ENCODE data around the gene KPNA1. TPM values are rescaled to one million over a fixed set of nuclear protein-coding genes. Genes with fewer than 3 reads are reported as not detected.

Gene KPNA1
- total RNA-seq, 1 experiment from 2014 or later, result 58.8 TPM

DNA sequence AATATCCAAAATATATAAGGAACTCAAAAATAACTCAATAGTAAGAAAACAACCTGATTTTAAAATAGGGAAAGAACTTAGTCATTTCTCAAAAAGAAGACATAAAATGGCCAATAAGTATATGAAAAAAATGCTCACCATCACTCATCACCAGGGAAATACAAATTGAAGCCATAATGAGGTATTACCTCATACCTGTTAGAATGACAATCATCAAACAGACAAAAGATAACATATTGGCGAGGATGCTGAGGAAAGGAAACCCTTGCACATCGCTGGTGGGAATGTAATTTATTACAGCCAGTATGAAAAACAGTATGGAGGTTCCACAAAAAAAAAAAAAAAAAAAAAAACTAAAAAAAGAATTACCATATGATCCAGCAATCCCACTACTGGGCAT is 38.2 kb downstream of the KPNA1 start (continued):
- TF ChIP-seq ERG (CRISPR knock-in tag; IDR thresholded peaks at IDR 0.05), result no peak
- no peak for TF ChIP-seq ATF3 (CRISPR knock-in tag; conservative IDR thresholded peaks at IDR 0.05)

- POLR2A ChIA-PET, result no interaction called here
Observed at GRCh38 chr3:122475316-122475715, 39.4 kb downstream of the KPNA1 start.

More at GRCh38 chr3:122475316-122475715, 39.4 kb downstream of the KPNA1 start:
- Mint-ChIP-seq H3K36me3 (no peaks in the 10 kb centered on the region), H3K9me3 (no peaks in the 10 kb centered on the region), H3K27me3 (ENCODE audit: low read depth) (no peaks in the 10 kb centered on the region), H3K27ac (no peak overlapping the region), H3K4me1 (peaks cover 57% of the 10 kb centered on the region), H3K4me3 (no peak overlapping the region)
- ATAC-seq (no peak), DNase-seq (ENCODE audit: low spot score) (no peak)
- TF ChIP-seq, protein P1, sequence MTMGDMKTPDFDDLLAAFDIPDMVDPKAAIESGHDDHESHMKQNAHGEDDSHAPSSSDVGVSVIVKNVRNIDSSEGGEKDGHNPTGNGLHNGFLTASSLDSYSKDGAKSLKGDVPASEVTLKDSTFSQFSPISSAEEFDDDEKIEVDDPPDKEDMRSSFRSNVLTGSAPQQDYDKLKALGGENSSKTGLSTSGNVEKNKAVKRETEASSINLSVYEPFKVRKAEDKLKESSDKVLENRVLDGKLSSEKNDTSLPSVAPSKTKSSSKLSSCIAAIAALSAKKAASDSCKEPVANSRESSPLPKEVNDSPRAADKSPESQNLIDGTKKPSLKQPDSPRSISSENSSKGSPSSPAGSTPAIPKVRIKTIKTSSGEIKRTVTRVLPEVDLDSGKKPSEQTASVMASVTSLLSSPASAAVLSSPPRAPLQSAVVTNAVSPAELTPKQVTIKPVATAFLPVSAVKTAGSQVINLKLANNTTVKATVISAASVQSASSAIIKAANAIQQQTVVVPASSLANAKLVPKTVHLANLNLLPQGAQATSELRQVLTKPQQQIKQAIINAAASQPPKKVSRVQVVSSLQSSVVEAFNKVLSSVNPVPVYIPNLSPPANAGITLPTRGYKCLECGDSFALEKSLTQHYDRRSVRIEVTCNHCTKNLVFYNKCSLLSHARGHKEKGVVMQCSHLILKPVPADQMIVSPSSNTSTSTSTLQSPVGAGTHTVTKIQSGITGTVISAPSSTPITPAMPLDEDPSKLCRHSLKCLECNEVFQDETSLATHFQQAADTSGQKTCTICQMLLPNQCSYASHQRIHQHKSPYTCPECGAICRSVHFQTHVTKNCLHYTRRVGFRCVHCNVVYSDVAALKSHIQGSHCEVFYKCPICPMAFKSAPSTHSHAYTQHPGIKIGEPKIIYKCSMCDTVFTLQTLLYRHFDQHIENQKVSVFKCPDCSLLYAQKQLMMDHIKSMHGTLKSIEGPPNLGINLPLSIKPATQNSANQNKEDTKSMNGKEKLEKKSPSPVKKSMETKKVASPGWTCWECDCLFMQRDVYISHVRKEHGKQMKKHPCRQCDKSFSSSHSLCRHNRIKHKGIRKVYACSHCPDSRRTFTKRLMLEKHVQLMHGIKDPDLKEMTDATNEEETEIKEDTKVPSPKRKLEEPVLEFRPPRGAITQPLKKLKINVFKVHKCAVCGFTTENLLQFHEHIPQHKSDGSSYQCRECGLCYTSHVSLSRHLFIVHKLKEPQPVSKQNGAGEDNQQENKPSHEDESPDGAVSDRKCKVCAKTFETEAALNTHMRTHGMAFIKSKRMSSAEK (CRISPR knock-in tag; IDR thresholded peaks at IDR 0.05; ENCODE audit: borderline replicate concordance), result no peak
- TF ChIP-seq KAT7 (CRISPR knock-in tag; IDR thresholded peaks at IDR 0.05; ENCODE audit: borderline replicate concordance), result no peak
- no peak for TF ChIP-seq GABPB1 (CRISPR knock-in tag; IDR thresholded peaks at IDR 0.05)
- TF ChIP-seq USF2 (CRISPR knock-in tag; IDR thresholded peaks at IDR 0.05), result no peak
- no peak for TF ChIP-seq FOXP1 (CRISPR knock-in tag; IDR thresholded peaks at IDR 0.05; ENCODE audit: borderline replicate concordance)
- TF ChIP-seq ZBTB43 (CRISPR knock-in tag; IDR thresholded peaks at IDR 0.05), result no peak
- TF ChIP-seq STAT6 (CRISPR knock-in tag; conservative IDR thresholded peaks at IDR 0.05; ENCODE audit: low read depth), result no peak
- no peak for TF ChIP-seq ZNF232 (CRISPR knock-in tag; IDR thresholded peaks at IDR 0.05)
- TF ChIP-seq RELA (CRISPR knock-in tag; IDR thresholded peaks at IDR 0.05; ENCODE audit: borderline replicate concordance), result no peak
- TF ChIP-seq FOXJ3 (CRISPR knock-in tag; IDR thresholded peaks at IDR 0.05; ENCODE audit: borderline replicate concordance), result no peak
- TF ChIP-seq ZNF317 (CRISPR knock-in tag; IDR thresholded peaks at IDR 0.05; ENCODE audit: borderline replicate concordance, low read depth), result no peak
- TF ChIP-seq NFATC4 (CRISPR knock-in tag; IDR thresholded peaks at IDR 0.05), result no peak
- TF ChIP-seq MAX (CRISPR knock-in tag; IDR thresholded peaks at IDR 0.05), result no peak
- no peak for TF ChIP-seq ZNF138 (CRISPR knock-in tag; conservative IDR thresholded peaks at IDR 0.05)
- no peak for TF ChIP-seq ATF3 (CRISPR knock-in tag; conservative IDR thresholded peaks at IDR 0.05)
- no peak for TF ChIP-seq OVOL2 (CRISPR knock-in tag; IDR thresholded peaks at IDR 0.05; ENCODE audit: borderline replicate concordance)
- CTCF ChIA-PET, result interaction anchor here (0.6 kb wide), 1 partner anchor 151 kb away, joined by 3 read pairs; no protein-coding TSS in a partner anchor

Data from WTC11 (cell line).